ENCODE results near the gene ZDHHC13.
"Not testable (repeated sequence)": the region's sequence is repeated elsewhere in the genome, so short reads cannot be mapped to it uniquely, and the experiment has no call there.

The ZDHHC13 gene

DNA sequence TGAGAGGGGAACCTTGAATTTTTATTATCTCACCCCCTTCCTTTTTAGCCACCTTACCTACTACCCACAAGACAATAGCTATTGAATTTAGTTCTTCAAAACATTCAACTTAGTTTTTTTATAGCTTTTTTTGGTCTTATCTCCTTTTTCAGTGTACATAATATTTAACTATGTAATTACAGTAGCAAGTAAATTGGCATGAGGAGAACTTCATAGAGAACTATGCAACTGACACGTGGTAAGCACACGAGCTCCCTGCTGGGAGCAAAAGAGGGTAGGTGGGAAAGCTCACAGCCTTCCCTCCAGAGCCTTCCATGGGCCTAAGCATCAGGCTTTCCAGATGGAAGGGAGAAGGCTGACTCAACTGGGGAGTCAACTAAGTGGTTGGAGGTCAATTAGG lies 22.1 kb upstream of the ZDHHC13 start:
- intact Hi-C loops (cut with DNase I), result no loop called here
- no peak for DNase-seq

DNA sequence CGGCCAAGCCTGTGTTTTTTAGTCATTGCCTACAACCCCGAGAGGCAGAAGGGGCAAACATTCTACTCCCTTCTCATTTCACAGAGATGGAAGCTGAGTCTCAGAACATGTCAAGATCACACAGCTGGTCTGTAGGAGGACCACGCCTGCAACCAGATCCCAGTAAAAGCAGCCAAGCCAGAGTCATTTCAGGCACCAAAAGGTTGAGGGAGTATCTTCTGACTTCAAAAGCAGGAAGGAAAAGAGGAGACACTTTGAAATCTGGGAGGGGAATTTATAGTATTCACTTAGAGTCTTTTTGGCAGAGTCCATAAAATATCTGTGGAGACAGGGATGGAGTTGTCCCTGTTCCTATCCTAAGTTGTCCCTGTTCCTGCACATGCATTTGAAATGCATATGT lies 17.9 kb upstream of the ZDHHC13 start:
- peak in 1 of 10 donors; percentile 61 for DNase-seq
- intact Hi-C loops (cut with DNase I), result no loop called here

DNA sequence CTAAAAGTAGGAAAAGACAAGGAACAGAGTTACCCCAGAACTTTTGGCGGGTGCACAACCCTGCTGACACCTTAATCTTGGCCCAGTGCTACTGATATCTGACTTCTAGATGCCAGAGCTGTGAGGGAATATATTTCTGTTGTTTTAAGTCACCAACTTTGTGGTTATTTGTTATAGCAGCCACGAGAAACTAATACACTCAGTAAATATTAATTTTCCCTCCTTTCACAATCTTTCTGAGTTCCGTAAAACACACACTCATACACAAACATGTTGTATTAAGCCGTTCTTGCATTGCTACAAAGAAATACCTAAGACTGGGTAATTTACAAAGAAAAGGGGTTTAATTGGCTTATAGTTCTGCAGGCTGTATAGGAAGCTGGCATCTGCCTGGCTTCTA lies 16.1 kb upstream of the ZDHHC13 start:
- DNase-seq, result no peak
- intact Hi-C loops (cut with DNase I), result no loop called here

DNA sequence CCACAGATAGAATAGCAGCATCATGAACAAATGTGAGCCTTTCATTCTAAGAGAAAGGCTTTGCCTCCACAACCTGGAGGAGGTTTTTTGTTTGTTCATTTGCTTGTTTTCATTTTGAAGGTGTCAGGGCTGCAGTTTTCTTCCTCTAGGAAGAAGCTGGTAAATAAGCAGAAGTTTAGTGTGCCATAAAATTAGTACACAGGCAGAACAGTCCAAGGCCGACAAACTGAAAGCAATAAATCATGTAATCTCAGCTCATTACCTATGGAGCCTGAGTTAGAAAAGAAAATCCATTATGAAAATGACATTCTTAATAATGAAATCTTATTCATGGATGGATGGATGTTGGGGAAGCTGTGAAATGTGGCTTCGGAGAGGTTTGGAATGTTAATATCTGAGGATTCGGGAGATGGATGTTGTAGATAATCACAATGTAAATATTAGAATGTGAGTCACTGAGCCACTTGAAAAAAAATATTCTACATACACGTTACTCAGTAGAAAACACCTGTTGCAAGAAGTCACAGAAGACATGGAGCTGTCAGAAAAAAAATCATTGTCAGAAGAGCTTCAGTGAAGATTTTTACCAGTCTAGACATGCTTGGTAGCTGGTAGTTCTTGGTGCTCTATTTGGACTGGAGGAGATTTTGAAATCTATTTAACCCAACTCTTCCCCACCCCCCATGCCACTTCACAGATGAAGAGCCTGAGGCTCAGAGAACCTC lies 15.0 kb upstream of the ZDHHC13 start:
- DNase-seq, result no peak
- intact Hi-C loops (cut with DNase I), result no loop called here

DNA sequence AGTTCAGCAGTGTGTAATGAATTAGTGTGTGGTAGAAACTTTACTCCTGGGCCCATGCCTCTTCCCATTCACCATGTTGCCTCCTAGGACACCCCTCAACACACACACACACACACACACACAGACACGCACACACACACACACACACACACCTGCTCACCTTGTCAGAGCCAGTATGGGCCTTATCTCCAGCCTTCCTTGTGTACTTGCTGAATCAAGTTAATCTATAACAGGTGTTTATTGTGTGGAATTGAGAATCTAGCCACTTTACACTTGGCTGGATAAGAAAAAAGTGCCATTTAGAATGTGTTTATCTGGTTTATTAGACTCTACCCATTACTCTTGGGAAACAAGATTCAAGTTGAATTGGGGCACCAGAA lies 14.5 kb upstream of the ZDHHC13 start:
- intact Hi-C loops (cut with DNase I), result no loop called here
- DNase-seq, result no peak

DNA sequence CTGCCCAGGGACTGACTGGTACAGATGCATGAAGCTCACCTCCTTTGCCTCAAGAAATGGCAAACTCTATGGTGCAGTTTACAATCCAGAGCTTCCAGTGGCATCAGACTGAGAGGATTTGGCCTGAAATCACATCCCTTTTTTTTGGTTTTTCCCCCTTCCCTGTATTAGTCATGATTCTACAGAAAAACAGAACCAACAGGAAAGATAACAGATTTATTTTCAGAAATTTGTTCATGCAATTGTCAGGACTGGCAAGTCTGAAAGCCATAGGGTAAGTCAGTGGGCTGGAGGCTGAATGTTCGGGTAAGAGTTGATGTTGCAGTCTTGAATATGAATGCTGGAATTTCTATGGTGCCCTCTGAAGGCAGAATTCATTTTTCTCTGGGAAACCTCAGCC lies 12.0 kb upstream of the ZDHHC13 start:
- intact Hi-C loops (cut with DNase I), result no loop called here
- DNase-seq, result no peak

DNA sequence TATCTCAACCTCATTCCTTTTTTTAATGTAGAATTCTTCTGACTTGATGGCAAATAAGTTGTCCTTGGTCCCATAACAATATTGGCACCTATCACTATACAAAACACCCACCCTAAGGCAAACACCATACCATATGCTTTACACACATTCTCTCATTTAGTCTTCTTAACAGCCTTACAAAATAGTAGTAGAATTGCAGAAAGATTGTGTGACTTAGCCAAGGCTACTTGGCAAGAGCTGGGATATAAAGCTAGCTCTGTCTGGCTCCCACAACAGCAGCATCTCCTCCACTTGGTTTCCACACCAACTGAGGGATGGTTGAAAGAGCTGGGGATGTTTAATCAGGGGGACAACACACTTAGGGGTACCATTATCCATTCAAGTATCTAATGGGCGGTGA lies 9.8 kb upstream of the ZDHHC13 start:
- intact Hi-C loops (cut with DNase I), result no loop called here
- no peak for DNase-seq

DNA sequence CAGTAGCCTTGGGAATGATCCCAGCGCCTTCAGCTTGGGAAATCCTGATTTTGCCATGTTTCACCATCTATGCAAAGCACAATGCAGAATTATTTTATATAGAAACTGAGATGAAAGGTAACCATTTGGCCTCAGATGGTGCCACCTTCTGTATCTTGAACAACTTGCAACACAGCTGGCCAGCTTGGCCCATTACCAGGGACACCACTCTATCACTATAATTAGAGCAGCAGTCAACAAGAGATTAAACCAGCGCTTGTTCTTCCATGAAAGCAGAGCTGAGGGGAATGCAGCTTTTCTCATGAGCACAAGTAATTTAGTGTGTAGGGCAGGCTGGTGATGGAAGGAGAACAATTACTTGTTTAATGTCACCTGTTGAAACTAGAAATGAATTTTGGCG lies 6.7 kb upstream of the ZDHHC13 start:
- DNase-seq, result peak in 5 of 10 donors; percentile 6 to 66 (median 19)
- intact Hi-C loops (cut with DNase I), result no loop called here

DNA sequence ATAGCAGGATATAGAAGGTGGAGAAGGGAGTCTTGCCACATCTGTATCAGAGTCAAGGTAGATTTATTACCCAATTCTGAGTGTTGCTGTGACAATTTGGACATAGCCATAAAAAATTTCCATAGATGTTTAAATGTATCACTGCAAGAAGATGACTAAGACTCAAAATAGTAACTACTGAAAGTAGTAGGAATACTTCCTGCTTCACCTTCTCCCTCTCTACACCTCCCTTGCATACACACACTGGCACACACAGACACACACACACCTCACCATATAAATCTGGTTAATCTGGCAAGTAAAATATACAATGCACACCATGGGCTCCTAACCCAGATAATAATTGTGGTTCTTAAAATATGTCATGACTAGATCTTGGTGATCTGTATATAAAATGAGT lies 5.2 kb upstream of the ZDHHC13 start:
- no peak for DNase-seq
- intact Hi-C loops (cut with DNase I), result no loop called here

DNA sequence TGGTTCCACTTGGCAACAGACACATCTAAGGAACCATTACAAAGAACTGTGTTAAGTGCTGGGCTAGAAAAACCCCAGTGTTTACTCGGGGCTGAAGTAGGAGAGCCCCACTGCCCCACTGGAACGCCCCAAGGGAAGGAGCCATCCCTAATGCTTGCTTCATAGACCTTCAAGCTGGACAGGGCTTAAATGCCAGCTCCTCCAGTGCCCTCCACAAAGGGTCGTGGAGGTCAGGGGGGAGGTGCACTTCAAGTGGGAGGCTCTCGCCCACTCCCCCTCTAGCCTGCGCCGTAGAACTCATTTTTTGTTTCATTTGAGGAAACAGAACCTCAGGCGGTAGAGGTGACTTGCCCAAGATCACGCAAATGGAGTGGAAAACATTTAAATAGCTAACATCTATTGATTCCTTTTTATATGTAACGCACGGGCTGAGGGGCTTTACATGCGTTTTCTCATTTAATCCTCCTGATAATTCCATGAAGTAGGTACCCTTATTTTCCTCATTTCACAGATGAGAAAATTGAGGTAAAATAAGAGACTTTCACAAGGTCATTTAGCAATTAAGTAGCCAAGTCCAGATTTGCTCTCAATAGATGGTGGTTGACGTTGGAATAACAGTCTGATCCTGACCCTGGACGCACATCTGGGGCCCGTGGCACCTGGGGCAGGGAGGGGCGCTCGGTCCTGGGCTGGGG lies 545 bp upstream of the ZDHHC13 start:
- DNase-seq, result no peak
- intact Hi-C loops (cut with DNase I), result no loop called here

DNA sequence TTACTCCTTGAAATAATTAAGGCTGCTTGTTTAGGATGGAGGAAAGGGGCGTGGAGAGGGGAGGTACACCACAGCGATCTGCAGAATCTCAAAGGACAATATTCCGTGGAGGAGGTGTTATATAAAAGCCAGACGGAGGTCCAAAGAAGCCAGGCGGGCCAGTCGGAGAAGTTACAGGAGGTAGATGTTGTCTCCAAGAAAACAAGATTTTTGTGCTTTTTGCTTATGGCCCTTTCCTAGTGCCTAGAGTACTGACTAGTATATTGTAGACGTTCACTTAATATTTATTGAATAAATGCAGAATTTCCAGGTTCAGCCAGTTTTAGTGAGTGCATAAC lies 761 bp downstream of the ZDHHC13 start:
- intact Hi-C loops (cut with DNase I), result no loop called here
- DNase-seq, result peak in 1 of 10 donors; percentile 75

DNA sequence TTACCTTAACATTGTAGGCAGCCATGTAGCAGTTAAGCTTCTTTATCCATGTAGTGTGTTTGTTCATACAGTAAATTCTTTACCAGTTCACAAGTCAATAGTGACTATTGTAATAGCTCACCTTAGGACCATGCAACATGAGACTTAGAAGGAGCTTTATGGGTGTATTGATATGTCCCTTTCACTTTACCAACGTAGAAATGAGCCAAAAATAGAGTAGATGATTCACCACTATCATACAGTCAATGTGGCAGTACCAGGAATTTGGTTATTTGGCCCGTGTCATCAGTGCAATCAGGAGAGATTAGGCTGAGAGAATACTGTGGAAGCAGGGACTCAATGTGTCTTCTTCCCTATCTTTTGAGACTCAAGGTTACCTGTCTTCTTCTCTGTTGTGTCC lies 4.7 kb downstream of the ZDHHC13 start:
- no peak for DNase-seq
- intact Hi-C loops (cut with DNase I), result no loop called here

DNA sequence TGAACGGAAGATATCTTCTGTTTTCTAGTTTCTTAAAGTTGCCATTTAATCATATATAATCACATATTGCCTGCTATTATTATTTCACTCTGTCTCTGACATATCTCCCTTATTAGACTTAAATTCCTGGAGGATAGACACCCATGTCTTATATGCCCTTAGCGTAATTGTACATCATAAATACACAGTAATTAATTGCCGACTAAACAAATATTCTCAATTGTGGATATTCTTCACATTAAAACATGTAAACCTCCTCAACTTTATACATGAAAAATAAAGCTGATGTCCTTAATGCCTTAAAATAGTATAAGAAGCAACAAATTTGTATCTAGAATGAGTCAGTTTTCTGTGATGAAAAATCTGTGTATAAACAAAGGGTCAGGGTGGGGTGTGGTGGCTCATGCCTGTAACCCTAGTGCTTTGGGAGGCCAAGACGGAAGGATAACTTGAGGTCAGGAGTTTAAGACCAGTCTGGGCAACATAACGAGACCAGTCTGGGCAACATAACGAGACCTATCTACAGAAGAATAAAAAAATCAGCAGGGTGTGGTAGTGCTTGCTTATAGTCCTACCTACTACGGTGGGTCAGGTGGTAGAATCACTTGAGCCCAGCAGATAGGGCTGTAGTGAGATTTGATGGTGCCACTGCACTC lies 6.1 kb downstream of the ZDHHC13 start:
- DNase-seq, result no peak
- intact Hi-C loops (cut with DNase I), result no loop called here

DNA sequence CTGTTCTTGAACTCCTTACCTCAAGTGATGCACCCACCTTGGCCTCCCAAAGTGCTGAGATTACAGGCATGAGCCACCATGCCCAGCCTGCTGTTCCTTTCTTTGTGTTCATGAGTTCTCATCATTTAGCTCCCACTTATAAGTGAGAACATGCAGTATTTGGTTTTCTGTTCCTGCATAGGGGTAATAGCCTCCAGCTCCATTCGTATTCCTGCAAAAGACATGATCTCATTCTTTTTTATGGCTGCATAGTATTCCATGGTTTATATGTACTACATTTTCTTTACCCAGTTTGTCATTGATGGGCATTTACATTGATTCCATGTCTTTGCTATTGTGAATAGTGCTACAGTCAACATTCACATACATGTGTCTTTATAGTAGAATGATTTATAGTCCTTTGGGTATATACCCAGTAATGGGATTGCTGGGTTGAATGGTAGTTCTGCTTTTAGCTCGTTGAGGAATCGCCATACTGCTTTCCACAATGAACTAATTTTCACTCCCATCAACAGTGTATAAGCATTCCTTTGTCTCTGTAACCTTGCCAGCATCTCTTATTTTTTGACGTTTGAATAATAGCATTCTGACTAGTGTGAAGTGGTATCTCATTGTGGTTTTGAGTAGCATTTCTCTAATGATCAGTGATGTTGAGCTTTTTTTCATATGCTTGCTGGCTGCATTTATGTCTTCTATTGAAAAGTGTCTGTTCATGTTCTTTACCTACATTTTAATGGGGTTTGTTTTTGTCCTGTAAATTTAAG lies 9.8 kb downstream of the ZDHHC13 start:
- intact Hi-C loops (cut with DNase I), result not testable (repeated sequence)

DNA sequence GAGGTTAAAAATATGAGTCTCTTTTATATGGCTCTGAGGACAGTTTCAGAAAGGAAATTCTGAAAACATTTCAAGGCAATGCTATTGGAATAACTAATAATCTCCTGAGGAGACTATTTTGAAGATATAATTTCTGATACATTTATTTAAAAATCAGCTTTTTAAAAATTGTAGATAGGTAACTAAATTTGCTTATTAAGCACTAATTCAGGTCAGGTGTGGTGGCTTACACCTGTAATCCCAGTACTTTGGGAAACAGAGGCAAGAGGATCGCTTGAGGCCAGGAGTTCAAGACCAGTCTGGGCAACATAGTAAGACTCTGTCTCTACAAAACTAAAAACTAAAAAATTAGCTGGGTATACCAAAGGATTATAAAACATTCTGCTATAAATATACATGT lies 17.0 kb downstream of the ZDHHC13 start:
- intact Hi-C loops (cut with DNase I), result loop anchor here (2.0 kb wide), 1 partner anchor 33 kb away; no protein-coding TSS in a partner anchor
- DNase-seq, result no peak

More for the DNA sequence above, 9.8 kb downstream of the ZDHHC13 start:
- not testable (repeated sequence) for DNase-seq

DNA sequence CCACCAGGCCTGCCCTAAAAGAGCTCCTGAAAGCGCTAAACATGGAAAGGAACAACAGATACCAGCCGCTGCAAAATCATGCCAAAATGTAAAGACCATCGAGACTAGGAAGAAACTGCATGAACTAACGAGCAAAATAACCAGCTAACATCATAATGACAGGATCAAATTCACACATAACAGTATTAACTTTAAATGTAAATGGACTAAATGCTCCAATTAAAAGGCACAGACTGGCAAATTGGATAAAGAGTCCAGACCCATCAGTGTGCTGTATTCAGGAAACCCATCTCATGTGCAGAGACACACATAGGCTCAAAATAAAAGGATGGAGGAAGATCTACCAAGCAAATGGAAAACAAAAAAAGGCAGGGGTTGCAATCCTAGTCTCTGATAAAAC lies 19.9 kb downstream of the ZDHHC13 start:
- intact Hi-C loops (cut with DNase I); DNase-seq: not testable (repeated sequence)

DNA sequence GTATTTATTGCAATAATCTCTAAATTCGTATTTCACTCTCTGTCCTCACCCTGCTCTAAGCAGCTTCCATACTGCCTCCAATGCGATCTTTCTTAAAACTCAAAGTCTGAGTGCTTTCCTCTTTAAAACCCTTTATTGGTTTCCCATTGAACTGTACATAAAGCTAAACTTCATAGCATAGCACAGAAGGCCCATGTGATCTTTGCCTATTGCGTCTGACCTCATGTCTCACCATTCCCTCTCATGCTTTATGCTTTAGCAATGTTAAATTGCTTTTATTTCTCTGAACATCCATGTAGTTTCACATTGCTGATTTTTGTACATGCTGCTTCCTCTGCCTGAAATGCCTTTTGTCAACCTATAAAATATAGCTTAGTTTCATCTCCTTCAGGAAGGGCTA lies 28.4 kb downstream of the ZDHHC13 start:
- intact Hi-C loops (cut with DNase I), result no loop called here
- no peak for DNase-seq

DNA sequence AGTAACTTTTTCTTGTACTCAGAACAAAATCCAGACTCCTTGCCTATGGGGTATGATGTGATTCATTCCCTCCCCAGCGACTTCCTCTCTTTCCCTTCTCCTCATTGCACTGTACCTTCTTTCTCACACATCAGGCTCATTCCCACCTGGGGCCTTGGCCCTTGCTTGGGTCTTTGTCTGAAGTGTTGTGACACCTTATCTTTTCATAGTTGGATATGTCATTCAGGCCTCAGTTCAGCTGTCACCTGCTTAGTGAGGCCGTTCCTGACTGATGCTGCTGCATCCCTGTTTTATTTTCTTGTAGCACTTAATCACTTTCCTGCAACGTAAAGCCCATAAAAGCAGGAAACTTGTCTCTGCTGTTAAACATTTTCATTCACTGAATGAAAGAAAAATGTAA lies 39.9 kb downstream of the ZDHHC13 start:
- intact Hi-C loops (cut with DNase I), result no loop called here
- DNase-seq, result no peak

DNA sequence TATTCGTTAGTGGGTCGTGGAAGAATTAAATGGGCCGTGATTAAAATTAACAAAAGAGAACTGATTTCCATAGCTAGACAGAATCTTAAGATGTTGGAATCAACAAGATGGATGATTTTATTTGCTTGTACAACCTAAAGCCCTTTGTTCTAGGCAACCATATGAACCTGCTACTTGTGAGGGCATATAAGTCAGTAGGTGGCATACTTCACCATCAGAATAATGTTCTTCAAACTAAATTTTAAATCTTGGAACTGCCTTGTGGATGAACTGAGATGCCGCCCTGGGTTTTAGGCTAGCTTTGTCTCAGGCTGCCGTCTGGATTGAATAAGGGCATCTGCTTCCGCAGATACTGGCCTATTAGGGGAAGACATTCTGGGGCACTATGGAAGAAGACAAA lies 43.9 kb downstream of the ZDHHC13 start:
- intact Hi-C loops (cut with DNase I), result loop anchor here (5.0 kb wide), 1 partner anchor 391 kb away; no protein-coding TSS in a partner anchor

DNA sequence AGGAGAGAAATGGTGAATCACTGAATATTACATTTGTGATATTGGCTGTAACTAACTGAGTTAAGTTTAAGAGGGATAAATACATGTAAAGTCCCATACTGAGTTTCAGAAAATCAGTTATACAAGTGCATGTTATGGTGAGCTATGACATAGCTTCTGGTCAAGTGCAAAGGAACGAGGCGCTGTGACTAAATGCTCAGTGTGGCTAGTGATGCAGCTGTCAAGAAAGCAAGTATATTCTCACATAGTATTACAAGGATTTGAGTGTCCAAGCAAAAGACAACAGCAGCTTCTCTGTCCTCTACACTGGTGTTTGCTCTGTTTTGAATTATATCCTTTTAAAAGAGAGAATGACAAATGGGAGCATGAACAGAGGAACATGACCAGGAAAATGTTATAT lies 44.7 kb downstream of the ZDHHC13 start:
- intact Hi-C loops (cut with DNase I), result loop anchor here (5.0 kb wide), 1 partner anchor 391 kb away; no protein-coding TSS in a partner anchor
- no peak for DNase-seq

More for the DNA sequence above, 43.9 kb downstream of the ZDHHC13 start:
- no peak for DNase-seq

DNA sequence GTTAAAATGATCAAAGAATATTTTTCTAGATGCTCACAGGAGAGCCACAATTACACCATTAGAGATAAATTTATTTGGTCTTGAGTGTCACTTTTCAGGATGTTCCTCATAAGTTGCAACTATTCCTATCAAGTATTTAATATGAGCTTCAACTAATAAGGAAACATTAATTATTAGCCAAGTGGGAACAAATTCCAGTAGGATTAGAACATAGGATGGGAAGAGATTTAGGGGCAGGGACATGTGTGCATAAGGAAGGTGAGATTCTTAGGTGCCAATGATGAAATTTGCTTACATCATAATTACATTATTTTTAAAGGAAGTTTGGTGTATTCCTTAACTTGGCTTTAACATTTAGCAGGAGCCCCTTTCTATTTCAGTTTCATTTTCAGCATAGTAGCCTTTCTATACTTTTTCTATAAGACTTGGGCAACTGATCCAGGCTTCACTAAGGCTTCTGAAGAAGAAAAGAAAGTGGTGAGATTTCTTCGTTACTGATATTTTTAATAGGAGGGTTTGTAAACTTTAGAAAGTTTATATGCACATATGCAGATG lies 46.1 kb downstream of the ZDHHC13 start:
- no peak for DNase-seq
- intact Hi-C loops (cut with DNase I), result loop anchor here (5.0 kb wide), 1 partner anchor 389 kb away; no protein-coding TSS in a partner anchor

Measured in posterior cingulate gyrus (tissue), 11 donors.